ENCODE measurements around the gene ADGRD1.

DNA sequence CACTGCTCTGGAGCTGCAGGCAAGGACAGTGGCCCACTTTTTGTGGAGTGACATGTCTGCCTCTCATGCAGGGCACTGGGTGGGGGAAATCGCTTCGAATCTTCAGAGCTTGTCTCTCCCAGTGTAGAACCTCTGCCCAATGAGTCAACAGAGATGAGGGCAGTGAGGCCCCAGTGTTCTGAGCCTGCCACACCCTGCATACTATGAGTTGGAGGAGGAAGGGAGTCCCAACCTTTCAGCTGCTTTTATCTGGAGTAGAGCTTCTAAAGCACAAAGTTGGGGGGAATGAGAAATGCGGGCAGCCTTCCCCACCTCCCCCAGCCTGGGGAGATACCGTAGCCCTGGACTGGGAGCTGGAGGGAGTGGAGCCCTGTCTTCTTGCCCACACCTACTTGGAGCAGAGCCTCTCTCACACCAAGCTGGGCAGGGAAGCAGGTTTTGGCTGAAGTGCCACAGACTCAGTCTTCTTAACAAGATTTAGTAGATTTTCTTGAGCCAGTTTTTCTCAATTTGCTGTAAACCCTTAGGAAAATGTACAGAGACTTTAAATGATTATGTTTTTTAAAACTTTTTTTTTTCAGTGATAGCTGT is 159.1 kb downstream of the ADGRD1 start:
- TF ChIP-seq ZFP3 (CRISPR knock-in tag; IDR thresholded peaks at IDR 0.05) (no peak), ISL1 (CRISPR knock-in tag; IDR thresholded peaks at IDR 0.05) (no peak), ESRRG (CRISPR knock-in tag; IDR thresholded peaks at IDR 0.05) (no peak), ZFP30 (CRISPR knock-in tag; IDR thresholded peaks at IDR 0.05) (no peak), RARB (CRISPR knock-in tag; IDR thresholded peaks at IDR 0.05) (no peak), ZC3H10 (CRISPR knock-in tag; IDR thresholded peaks at IDR 0.05) (no peak)
- TF ChIP-seq, protein P1, sequence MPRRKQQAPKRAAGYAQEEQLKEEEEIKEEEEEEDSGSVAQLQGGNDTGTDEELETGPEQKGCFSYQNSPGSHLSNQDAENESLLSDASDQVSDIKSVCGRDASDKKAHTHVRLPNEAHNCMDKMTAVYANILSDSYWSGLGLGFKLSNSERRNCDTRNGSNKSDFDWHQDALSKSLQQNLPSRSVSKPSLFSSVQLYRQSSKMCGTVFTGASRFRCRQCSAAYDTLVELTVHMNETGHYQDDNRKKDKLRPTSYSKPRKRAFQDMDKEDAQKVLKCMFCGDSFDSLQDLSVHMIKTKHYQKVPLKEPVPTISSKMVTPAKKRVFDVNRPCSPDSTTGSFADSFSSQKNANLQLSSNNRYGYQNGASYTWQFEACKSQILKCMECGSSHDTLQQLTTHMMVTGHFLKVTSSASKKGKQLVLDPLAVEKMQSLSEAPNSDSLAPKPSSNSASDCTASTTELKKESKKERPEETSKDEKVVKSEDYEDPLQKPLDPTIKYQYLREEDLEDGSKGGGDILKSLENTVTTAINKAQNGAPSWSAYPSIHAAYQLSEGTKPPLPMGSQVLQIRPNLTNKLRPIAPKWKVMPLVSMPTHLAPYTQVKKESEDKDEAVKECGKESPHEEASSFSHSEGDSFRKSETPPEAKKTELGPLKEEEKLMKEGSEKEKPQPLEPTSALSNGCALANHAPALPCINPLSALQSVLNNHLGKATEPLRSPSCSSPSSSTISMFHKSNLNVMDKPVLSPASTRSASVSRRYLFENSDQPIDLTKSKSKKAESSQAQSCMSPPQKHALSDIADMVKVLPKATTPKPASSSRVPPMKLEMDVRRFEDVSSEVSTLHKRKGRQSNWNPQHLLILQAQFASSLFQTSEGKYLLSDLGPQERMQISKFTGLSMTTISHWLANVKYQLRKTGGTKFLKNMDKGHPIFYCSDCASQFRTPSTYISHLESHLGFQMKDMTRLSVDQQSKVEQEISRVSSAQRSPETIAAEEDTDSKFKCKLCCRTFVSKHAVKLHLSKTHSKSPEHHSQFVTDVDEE (CRISPR knock-in tag; IDR thresholded peaks at IDR 0.05): no peak
- TF ChIP-seq, protein P2, sequence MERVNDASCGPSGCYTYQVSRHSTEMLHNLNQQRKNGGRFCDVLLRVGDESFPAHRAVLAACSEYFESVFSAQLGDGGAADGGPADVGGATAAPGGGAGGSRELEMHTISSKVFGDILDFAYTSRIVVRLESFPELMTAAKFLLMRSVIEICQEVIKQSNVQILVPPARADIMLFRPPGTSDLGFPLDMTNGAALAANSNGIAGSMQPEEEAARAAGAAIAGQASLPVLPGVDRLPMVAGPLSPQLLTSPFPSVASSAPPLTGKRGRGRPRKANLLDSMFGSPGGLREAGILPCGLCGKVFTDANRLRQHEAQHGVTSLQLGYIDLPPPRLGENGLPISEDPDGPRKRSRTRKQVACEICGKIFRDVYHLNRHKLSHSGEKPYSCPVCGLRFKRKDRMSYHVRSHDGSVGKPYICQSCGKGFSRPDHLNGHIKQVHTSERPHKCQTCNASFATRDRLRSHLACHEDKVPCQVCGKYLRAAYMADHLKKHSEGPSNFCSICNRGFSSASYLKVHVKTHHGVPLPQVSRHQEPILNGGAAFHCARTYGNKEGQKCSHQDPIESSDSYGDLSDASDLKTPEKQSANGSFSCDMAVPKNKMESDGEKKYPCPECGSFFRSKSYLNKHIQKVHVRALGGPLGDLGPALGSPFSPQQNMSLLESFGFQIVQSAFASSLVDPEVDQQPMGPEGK (CRISPR knock-in tag; IDR thresholded peaks at IDR 0.05; ENCODE audit: borderline replicate concordance): no peak
- TF ChIP-seq, protein P3, sequence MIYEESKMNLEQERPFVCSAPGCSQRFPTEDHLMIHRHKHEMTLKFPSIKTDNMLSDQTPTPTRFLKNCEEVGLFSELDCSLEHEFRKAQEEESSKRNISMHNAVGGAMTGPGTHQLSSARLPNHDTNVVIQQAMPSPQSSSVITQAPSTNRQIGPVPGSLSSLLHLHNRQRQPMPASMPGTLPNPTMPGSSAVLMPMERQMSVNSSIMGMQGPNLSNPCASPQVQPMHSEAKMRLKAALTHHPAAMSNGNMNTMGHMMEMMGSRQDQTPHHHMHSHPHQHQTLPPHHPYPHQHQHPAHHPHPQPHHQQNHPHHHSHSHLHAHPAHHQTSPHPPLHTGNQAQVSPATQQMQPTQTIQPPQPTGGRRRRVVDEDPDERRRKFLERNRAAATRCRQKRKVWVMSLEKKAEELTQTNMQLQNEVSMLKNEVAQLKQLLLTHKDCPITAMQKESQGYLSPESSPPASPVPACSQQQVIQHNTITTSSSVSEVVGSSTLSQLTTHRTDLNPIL (CRISPR knock-in tag; IDR thresholded peaks at IDR 0.05; ENCODE audit: low read depth): no peak
